ENCODE measurements around the gene ALG2. TPM values are rescaled to one million over a fixed set of nuclear protein-coding genes. Genes with fewer than 3 reads are reported as not detected.
A peak's percentile ranks its signal among the peaks of the same experiment; 100 is the strongest.

The ALG2 gene
- total and polyA plus RNA-seq, 2 of the 13 experiments (the other 11 are each of a cell fraction or from before 2014, with no cell fraction given): 46.2 to 49.0 TPM

- Histone ChIP-seq H3K36me3 (replicated peaks in 1 of 2; ENCODE audit: control insufficient read depth in 1 of 2, insufficient read depth in 2 of 2, low read length in 2 of 2) (no peaks in the 10 kb centered on the region), H2AFZ (ENCODE audit: low read length) (no peak overlapping the region), H4K20me1 (ENCODE audit: insufficient read depth, low read length) (no peaks in the 10 kb centered on the region), H3K79me2 (ENCODE audit: insufficient read depth, low read length) (no peaks in the 10 kb centered on the region), H3K4me1 (ENCODE audit: insufficient read depth, low read length) (peaks cover 47% of the 10 kb centered on the region), H3K27ac (ENCODE audit: extremely low read length, insufficient read depth, low read length) (no peak overlapping the region), H3K9ac (ENCODE audit: insufficient read depth, low read depth, low read length) (no peak overlapping the region), H3K9me3 (ENCODE audit: low read length) (no peaks in the 10 kb centered on the region), H3K4me2 (ENCODE audit: low read depth, low read length) (no peak overlapping the region), H3K4me3 (replicated peaks in 1 of 3; ENCODE audit: insufficient read depth in 1 of 3, low read depth in 2 of 3, low read length in 3 of 3) (no peak overlapping the region), H3K27me3 (ENCODE audit: control insufficient read depth in 1 of 2, insufficient read depth in 2 of 2, low read length in 2 of 2) (peaks cover 0 to 16% of the 10 kb centered on the region in 2 experiments; a peak in 2 of 5 replicates)
- TF ChIP-seq ZNF629 (CRISPR knock-in tag; conservative IDR thresholded peaks at IDR 0.05) (peak; percentile 86), SIX1 (CRISPR knock-in tag; IDR thresholded peaks at IDR 0.05; ENCODE audit: borderline replicate concordance) (no peak)
- no TSS peak for BruUV-seq (replicated peaks)
- ChIA-PET POLR2A (no interaction called here), CTCF (ENCODE audit: low intra/inter-chr PET ratio, low total read pairs) (no interaction called here)
- intact Hi-C loops (cut with micrococcal nuclease; ENCODE audit: unreplicated experiment) (no loop called here), in situ Hi-C loops (cut with HindIII; ENCODE audit: extremely low pct_ligation_motif_present, low pct_unique_long_range_greater_than_20kb) (loop anchor here (25.0 kb wide), 1 partner anchor 833 kb away; no protein-coding TSS in a partner anchor)
- FAIRE-seq (no peak), DNase-seq (ENCODE audit: low spot score) (no peak), ATAC-seq (no peak)
- 68% methylated on average over 12 of the region's 17 CpGs for WGBS (ENCODE audit: low lambda C conversion rate)
These were observed 42.5 kb downstream of the ALG2 start for GRCh38 chr9:99178912-99179872.

- WGBS (ENCODE audit: low lambda C conversion rate): 78% methylated on average over 8 of the region's 8 CpGs
- in situ Hi-C loops (cut with HindIII; ENCODE audit: extremely low pct_ligation_motif_present, low pct_unique_long_range_greater_than_20kb): loop anchor here (25.0 kb wide), 1 partner anchor 835 kb away; no protein-coding TSS in a partner anchor
- CTCF ChIA-PET (ENCODE audit: low intra/inter-chr PET ratio, low total read pairs): no interaction called here
These were observed 44.0 kb downstream of the ALG2 start for GRCh38 chr9:99177576-99178366.

More at GRCh38 chr9:99177576-99178366, 44.0 kb downstream of the ALG2 start:
- Histone ChIP-seq H3K9ac (ENCODE audit: insufficient read depth, low read depth, low read length) (no peak overlapping the region), H2AFZ (ENCODE audit: low read length) (no peak overlapping the region), H3K4me2 (ENCODE audit: low read depth, low read length) (no peak overlapping the region), H3K27ac (ENCODE audit: extremely low read length, insufficient read depth, low read length) (no peak overlapping the region), H4K20me1 (ENCODE audit: insufficient read depth, low read length) (no peaks in the 10 kb centered on the region), H3K79me2 (ENCODE audit: insufficient read depth, low read length) (no peaks in the 10 kb centered on the region), H3K27me3 (ENCODE audit: control insufficient read depth in 1 of 2, insufficient read depth in 2 of 2, low read length in 2 of 2) (peaks cover 0 to 14% of the 10 kb centered on the region in 2 experiments; a peak in 2 of 5 replicates), H3K36me3 (replicated peaks in 1 of 2; ENCODE audit: control insufficient read depth in 1 of 2, insufficient read depth in 2 of 2, low read length in 2 of 2) (no peaks in the 10 kb centered on the region), H3K9me3 (ENCODE audit: low read length) (no peaks in the 10 kb centered on the region), H3K4me3 (replicated peaks in 1 of 3; ENCODE audit: insufficient read depth in 1 of 3, low read depth in 2 of 3, low read length in 3 of 3) (no peak overlapping the region), H3K4me1 (ENCODE audit: insufficient read depth, low read length) (peaks cover 62% of the 10 kb centered on the region)
- ATAC-seq (no peak), FAIRE-seq (no peak), DNase-seq (ENCODE audit: low spot score) (no peak)
- intact Hi-C loops (cut with micrococcal nuclease; ENCODE audit: unreplicated experiment): no loop called here
- POLR2A ChIA-PET: no interaction called here
- no peak for TF ChIP-seq ZBTB21 (CRISPR knock-in tag; IDR thresholded peaks at IDR 0.05)
- no peak for TF ChIP-seq ZNF552 (CRISPR knock-in tag; IDR thresholded peaks at IDR 0.05; ENCODE audit: borderline replicate concordance)
- TF ChIP-seq ZNF780A (CRISPR knock-in tag; IDR thresholded peaks at IDR 0.05): no peak
- TF ChIP-seq ETV5 (CRISPR knock-in tag; IDR thresholded peaks at IDR 0.05; ENCODE audit: borderline replicate concordance): no peak
- no peak for TF ChIP-seq ZNF672 (CRISPR knock-in tag; IDR thresholded peaks at IDR 0.05)
- no peak for TF ChIP-seq RXRA (CRISPR knock-in tag; IDR thresholded peaks at IDR 0.05)
- no peak for TF ChIP-seq NFRKB (IDR thresholded peaks at IDR 0.05)
- BruUV-seq (replicated peaks): no TSS peak

All from HepG2 (cell line).